Hematopoietic multipotent progenitor cell (in vitro differentiated cells): Measurements from ENCODE around the gene SGSM2. TPM values are rescaled to one million over a fixed set of nuclear protein-coding genes. Genes with fewer than 3 reads are reported as not detected.

Source experiments
- DNase-seq, 3 donors: peaks; one replicate each; pipeline ENCODE4 v3.0.0-alpha.2; 2011 to 2015; ENCODE audit warnings: low read depth in 2 of 3, low spot score in 2 of 3
- small RNA-seq: library from RNA; depleted of rRNA; stranded (forward); fragments of <200 nt; gene quantifications from one replicate; pipeline ENCODE3, GENCODE V24; 2012
- total RNA-seq: library from RNA; depleted of rRNA; stranded (reverse); fragments of >200 nt; gene quantifications from one replicate; pipeline ENCODE4 v1.2.3, GENCODE V29; 2012

The SGSM2 gene
- total RNA-seq, 1 donor = 72.2 TPM

- DNase-seq = no peak
These were observed 77.8 kb downstream of the SGSM2 start for GRCh38 chr17:2415081-2415480.

GRCh38 chr17:2416010-2416734 is 78.9 kb downstream of the SGSM2 start:
- DNase-seq = peak; percentile 75 to 88 (median 78)

- no peak for DNase-seq
These were observed 81.3 kb downstream of the SGSM2 start for GRCh38 chr17:2418572-2418971.

- DNase-seq = no peak
These were observed 82.2 kb downstream of the SGSM2 start for GRCh38 chr17:2419486-2419885.

- DNase-seq = no peak
These were observed 82.9 kb downstream of the SGSM2 start for GRCh38 chr17:2420176-2420575.

GRCh38 chr17:2421315-2422147 is 84.2 kb downstream of the SGSM2 start:
- DNase-seq = no peak

- no peak for DNase-seq
These were observed 86.0 kb downstream of the SGSM2 start for GRCh38 chr17:2423271-2423670.

GRCh38 chr17:2427215-2427614 is 89.9 kb downstream of the SGSM2 start:
- no peak for DNase-seq

GRCh38 chr17:2427910-2428309 is 90.6 kb downstream of the SGSM2 start:
- DNase-seq = no peak

Small RNA genes lying within 50 kb of the gene (small RNA-seq; reads per million reads assigned to genes)
- gene AC006435.3 = not detected
- gene AC006435.4 = not detected
- 458 reads per million, percentile 99 among the genes with 10 or more reads in this experiment for gene SNORD91A
- gene SNORD91B = 29.7 reads per million, percentile 95 among the genes with 10 or more reads in this experiment

Other genes with a start within 250 kb of the SGSM2 start
- gene SMG6, start 33.7 kb upstream of the SGSM2 start, total RNA-seq = 27.5 TPM
- 7.5 TPM for gene SRR, start 33.6 kb upstream of the SGSM2 start, total RNA-seq
- gene TSR1, start 1.0 kb upstream of the SGSM2 start, total RNA-seq = 37.7 TPM
- gene MNT, start 63.6 kb downstream of the SGSM2 start, total RNA-seq = 23.4 TPM
- 14.0 TPM for gene METTL16, start 174.4 kb downstream of the SGSM2 start, total RNA-seq